NCI-H2227 (cell line): ENCODE measurements around the gene S100A14.
"Not testable (repeated sequence)": the region's sequence is repeated elsewhere in the genome, so short reads cannot be mapped to it uniquely, and the experiment has no call there.

Source experiments
- DNase-seq: peaks from one replicate; lab custom pipeline; 2025; ENCODE audit not compliant: unreplicated experiment; lab: John Stamatoyannopoulos, UW

Gene S100A14

GRCh38 chr1:153616144-153616916 lies at the start of gene S100A14:
S100A14 (minus strand) TSS chr1:153616325; CDS start chr1:153615858, 467 bp downstream.
- DNase-seq, result no peak

- DNase-seq, result no peak
These were observed 47.1 kb upstream of the S100A14 start for GRCh38 chr1:153663211-153663610.

- no peak for DNase-seq
These were observed 46.1 kb upstream of the S100A14 start for GRCh38 chr1:153662269-153662668.

GRCh38 chr1:153661111-153661708 lies 45.1 kb upstream of the S100A14 start:
- DNase-seq, result no peak

GRCh38 chr1:153659656-153660055 lies 43.5 kb upstream of the S100A14 start:
- DNase-seq, result peak; percentile 9

- DNase-seq, result no peak
These were observed 43.0 kb upstream of the S100A14 start for GRCh38 chr1:153659175-153659534.

GRCh38 chr1:153658400-153659174 lies 42.5 kb upstream of the S100A14 start, which contains the start of gene SNAPIN:
SNAPIN (plus strand) TSS chr1:153658703; CDS start chr1:153658744, 41 bp downstream.
- DNase-seq, result peak; percentile 94

GRCh38 chr1:153655333-153655732 lies 39.2 kb upstream of the S100A14 start:
- no peak for DNase-seq

- no peak for DNase-seq
These were observed 36.8 kb upstream of the S100A14 start for GRCh38 chr1:153652805-153653500.

GRCh38 chr1:153651771-153652170 lies 35.6 kb upstream of the S100A14 start:
- no peak for DNase-seq

GRCh38 chr1:153649863-153650235 lies 33.7 kb upstream of the S100A14 start:
- DNase-seq, result no peak

- DNase-seq, result no peak
These were observed 33.2 kb upstream of the S100A14 start for GRCh38 chr1:153649137-153649862.

- no peak for DNase-seq
These were observed 32.0 kb upstream of the S100A14 start for GRCh38 chr1:153648000-153648643.

- DNase-seq, result no peak
These were observed 31.2 kb upstream of the S100A14 start for GRCh38 chr1:153647346-153647714.

- no peak for DNase-seq
These were observed 30.7 kb upstream of the S100A14 start for GRCh38 chr1:153646672-153647345.

GRCh38 chr1:153643816-153644215 lies 27.7 kb upstream of the S100A14 start:
- DNase-seq, result no peak

GRCh38 chr1:153643100-153643499 lies 27.0 kb upstream of the S100A14 start:
- DNase-seq, result no peak

- DNase-seq, result no peak
These were observed 26.0 kb upstream of the S100A14 start for GRCh38 chr1:153642161-153642560.

- no peak for DNase-seq
These were observed 24.7 kb upstream of the S100A14 start for GRCh38 chr1:153640861-153641260.

- DNase-seq, result not testable (repeated sequence)
These were observed 24.1 kb upstream of the S100A14 start for GRCh38 chr1:153640213-153640612.
